ENCODE results near the gene ICA1. TPM values are rescaled to one million over a fixed set of nuclear protein-coding genes. Genes with fewer than 3 reads are reported as not detected.

The ICA1 gene
- total and polyA plus RNA-seq, 2 experiments from 2014 or later: 22.2 to 60.7 TPM

GRCh38 chr7:8212638-8213037 lies 49.3 kb downstream of the ICA1 start:
- Histone ChIP-seq H3K4me1 (ENCODE audit: low read depth) (peaks cover 21% of the 10 kb centered on the region), H3K27me3 (no peaks in the 10 kb centered on the region), H3K4me3 (no peak overlapping the region), H3K9me3 (ENCODE audit: low read depth) (no peaks in the 10 kb centered on the region), H3K27ac (no peak overlapping the region), H3K36me3 (no peaks in the 10 kb centered on the region)
- no peak for TF ChIP-seq CTCF (IDR thresholded peaks at IDR 0.05; ENCODE audit: low read depth, low read length)
- DNase-seq (ENCODE audit: low read depth in 1 of 2, low spot score in 1 of 2): no peak

GRCh38 chr7:8211725-8212096 lies 50.3 kb downstream of the ICA1 start:
- Histone ChIP-seq H3K27me3 (no peaks in the 10 kb centered on the region), H3K4me1 (ENCODE audit: low read depth) (peaks cover 21% of the 10 kb centered on the region), H3K36me3 (no peaks in the 10 kb centered on the region), H3K9me3 (ENCODE audit: low read depth) (no peaks in the 10 kb centered on the region), H3K27ac (no peak overlapping the region), H3K4me3 (no peak overlapping the region)
- no peak for TF ChIP-seq CTCF (IDR thresholded peaks at IDR 0.05; ENCODE audit: low read depth, low read length)
- DNase-seq (ENCODE audit: low read depth in 1 of 2, low spot score in 1 of 2): peak in 1 of 2 donors; percentile 35

GRCh38 chr7:8210845-8211724 lies 50.9 kb downstream of the ICA1 start:
- Histone ChIP-seq H3K4me3 (no peak overlapping the region), H3K27ac (no peak overlapping the region)
- DNase-seq (ENCODE audit: low read depth in 1 of 2, low spot score in 1 of 2): no peak

GRCh38 chr7:8209353-8209752 lies 52.6 kb downstream of the ICA1 start:
- Histone ChIP-seq H3K9me3 (ENCODE audit: low read depth) (no peaks in the 10 kb centered on the region), H3K4me1 (ENCODE audit: low read depth) (peaks cover 24% of the 10 kb centered on the region), H3K4me3 (no peak overlapping the region), H3K36me3 (no peaks in the 10 kb centered on the region), H3K27me3 (no peaks in the 10 kb centered on the region), H3K27ac (no peak overlapping the region)
- DNase-seq (ENCODE audit: low read depth in 1 of 2, low spot score in 1 of 2): no peak
- no peak for TF ChIP-seq CTCF (IDR thresholded peaks at IDR 0.05; ENCODE audit: low read depth, low read length)

More at GRCh38 chr7:8210845-8211724, 50.9 kb downstream of the ICA1 start:
- Histone ChIP-seq H3K4me1 (ENCODE audit: low read depth) (peaks cover 25% of the 10 kb centered on the region), H3K36me3 (no peaks in the 10 kb centered on the region), H3K9me3 (ENCODE audit: low read depth) (no peaks in the 10 kb centered on the region), H3K27me3 (no peaks in the 10 kb centered on the region)
- TF ChIP-seq CTCF (IDR thresholded peaks at IDR 0.05; ENCODE audit: low read depth, low read length): no peak

- no peaks in the 10 kb centered on the region for H3K36me3 ChIP-seq
- H3K4me1 ChIP-seq (ENCODE audit: low read depth): peaks cover 24% of the 10 kb centered on the region
- no peak for TF ChIP-seq CTCF (IDR thresholded peaks at IDR 0.05; ENCODE audit: low read depth, low read length)
- no peak overlapping the region for H3K4me3 ChIP-seq
- no peak for DNase-seq (ENCODE audit: low read depth in 1 of 2, low spot score in 1 of 2)
- H3K9me3 ChIP-seq (ENCODE audit: low read depth): no peaks in the 10 kb centered on the region
- H3K27me3 ChIP-seq: no peaks in the 10 kb centered on the region
- H3K27ac ChIP-seq: no peak overlapping the region
Measured at GRCh38 chr7:8208816-8209215, 53.2 kb downstream of the ICA1 start.

All from cardiac muscle cell (in vitro differentiated cells and primary cell).